RKO (cell line): Measurements from ENCODE around the gene ARHGAP6.

Experiments used
- DNase-seq: peaks from one replicate; pipeline ENCODE4 v3.0.0-alpha.2; 2016; ENCODE audit warnings: low spot score

Gene ARHGAP6

GRCh38 chrX:11575332-11575731, 90.4 kb downstream of the ARHGAP6 start:
- no peak for DNase-seq

GRCh38 chrX:11567528-11568220, 98.0 kb downstream of the ARHGAP6 start:
- no peak for DNase-seq

- DNase-seq: no peak
Measured at GRCh38 chrX:11566789-11567188, 98.9 kb downstream of the ARHGAP6 start.

GRCh38 chrX:11566173-11566572, 99.5 kb downstream of the ARHGAP6 start:
- no peak for DNase-seq

GRCh38 chrX:11564546-11564945, 101.2 kb downstream of the ARHGAP6 start:
- no peak for DNase-seq

- DNase-seq: no peak
Measured at GRCh38 chrX:11562570-11562969, 103.2 kb downstream of the ARHGAP6 start.

- DNase-seq: peak; percentile 65
Measured at GRCh38 chrX:11558972-11559371, 106.7 kb downstream of the ARHGAP6 start.

GRCh38 chrX:11557120-11557519, 108.6 kb downstream of the ARHGAP6 start:
- peak; percentile 89 for DNase-seq

GRCh38 chrX:11555759-11556158, 110.0 kb downstream of the ARHGAP6 start:
- DNase-seq: peak; percentile 49

GRCh38 chrX:11553594-11553993, 112.1 kb downstream of the ARHGAP6 start:
- DNase-seq: no peak

GRCh38 chrX:11551151-11551550, 114.6 kb downstream of the ARHGAP6 start:
- no peak for DNase-seq

- DNase-seq: no peak
Measured at GRCh38 chrX:11546917-11547316, 118.8 kb downstream of the ARHGAP6 start.

- peak; percentile 18 for DNase-seq
Measured at GRCh38 chrX:11543249-11543648, 122.5 kb downstream of the ARHGAP6 start.

- no peak for DNase-seq
Measured at GRCh38 chrX:11541510-11541909, 124.2 kb downstream of the ARHGAP6 start.

GRCh38 chrX:11540532-11541377, 125.0 kb downstream of the ARHGAP6 start:
- DNase-seq: no peak

GRCh38 chrX:11537141-11537540, 128.6 kb downstream of the ARHGAP6 start:
- DNase-seq: no peak

- no peak for DNase-seq
Measured at GRCh38 chrX:11535156-11535919, 130.4 kb downstream of the ARHGAP6 start.

- DNase-seq: peak; percentile 95
Measured at GRCh38 chrX:11533199-11533651, 132.5 kb downstream of the ARHGAP6 start.

- DNase-seq: no peak
Measured at GRCh38 chrX:11532291-11533078, 133.2 kb downstream of the ARHGAP6 start.

- peak; percentile 18 for DNase-seq
Measured at GRCh38 chrX:11531226-11531625, 134.5 kb downstream of the ARHGAP6 start.

- DNase-seq: no peak
Measured at GRCh38 chrX:11530621-11531020, 135.1 kb downstream of the ARHGAP6 start.

GRCh38 chrX:11528623-11529022, 137.1 kb downstream of the ARHGAP6 start:
- no peak for DNase-seq
